ENCODE measurements around the gene MTLN. TPM values are rescaled to one million over a fixed set of nuclear protein-coding genes. Genes with fewer than 3 reads are reported as not detected.

MTLN gene
- total and polyA plus RNA-seq, 2 of the 8 experiments (the other 6 are each of a cell fraction or from before 2014, with no cell fraction given): 38.6 to 104 TPM

DNA sequence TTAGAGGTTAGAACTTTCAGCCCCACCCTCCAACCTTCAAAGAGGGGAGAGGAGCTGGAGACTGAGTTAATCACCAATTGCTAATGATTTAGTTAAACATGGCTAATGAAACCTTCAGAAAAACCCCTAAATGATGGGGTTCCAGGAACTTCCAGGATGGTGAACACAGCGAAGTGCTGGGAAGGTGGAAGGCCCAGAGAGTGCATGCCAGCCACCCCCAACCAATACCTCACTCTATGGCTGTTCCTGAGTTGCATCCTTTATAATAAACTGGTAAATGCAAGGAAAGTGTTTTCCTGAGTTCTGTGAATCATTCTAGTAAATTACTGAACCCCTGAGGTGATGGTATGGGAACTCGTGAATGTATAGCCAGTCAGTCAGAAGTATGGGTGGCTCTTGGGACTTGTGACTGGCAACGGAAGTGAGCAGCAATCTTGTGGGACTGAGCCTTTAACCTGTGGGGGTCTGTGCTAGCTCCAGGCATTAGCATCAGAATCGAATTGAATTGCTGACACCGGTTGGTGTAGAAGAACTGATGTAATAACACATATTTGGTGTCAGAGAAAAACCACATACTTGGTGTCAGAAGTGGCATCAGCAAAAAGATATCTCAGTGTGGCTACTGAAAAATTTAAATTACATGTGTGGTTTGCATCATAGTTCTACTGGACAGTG, 44.9 kb downstream of the MTLN start (continued):
- TF ChIP-seq CHD7 (IDR thresholded peaks at IDR 0.05; ENCODE audit: insufficient replicate concordance, low read length) (no peak), SAP30 (IDR thresholded peaks at IDR 0.05; ENCODE audit: insufficient read depth, insufficient replicate concordance, low read length) (no peak)

Data from H1 (cell line).